Measurements from ENCODE around the gene QDPR. TPM values are rescaled to one million over a fixed set of nuclear protein-coding genes. Genes with fewer than 3 reads are reported as not detected.

QDPR gene
- total RNA-seq, 2 experiments from 2014 or later, result 31.5 to 31.6 TPM

GRCh38 chr4:17494258-17495190 lies 17.4 kb downstream of the QDPR start:
- intact Hi-C loops (cut with micrococcal nuclease), result no loop called here
- Mint-ChIP-seq H3K36me3 (ENCODE audit: low read depth) (peaks cover 28% of the 10 kb centered on the region), H3K4me3 (no peak overlapping the region), H3K4me1 (ENCODE audit: low read depth) (peaks cover 16% of the 10 kb centered on the region), H3K27ac (peak overlapping the region; percentile 9), H3K27me3 (no peaks in the 10 kb centered on the region), H3K9me3 (no peaks in the 10 kb centered on the region)
- peak; percentile 21 for DNase-seq
- TF ChIP-seq CTCF (IDR thresholded peaks at IDR 0.05), result no peak
- ChIA-PET POLR2A (interaction anchor here (0.6 kb wide), 1 partner anchor 22 kb away, joined by 3 read pairs; no protein-coding TSS in a partner anchor), CTCF (no interaction called here)
- peak; percentile 58 for ATAC-seq

DNA sequence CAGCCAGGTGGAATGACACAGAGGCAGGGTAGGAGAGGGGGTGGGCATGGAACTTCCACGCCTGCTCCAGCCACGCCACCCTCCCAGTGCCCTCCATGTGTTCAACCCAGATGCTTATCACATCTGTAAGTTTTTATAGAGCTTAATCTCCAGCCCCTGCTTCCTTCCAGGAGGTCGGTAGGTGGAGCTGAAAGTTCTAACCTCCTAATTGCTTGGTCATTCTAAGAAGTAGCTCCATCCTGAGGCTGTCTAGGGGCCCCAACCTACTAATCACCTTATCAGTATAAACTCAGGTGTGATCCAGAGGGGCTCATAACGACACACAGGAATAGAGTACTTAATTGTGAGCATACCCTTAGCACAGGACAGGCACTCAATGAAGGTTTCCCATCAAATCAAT lies 18.3 kb downstream of the QDPR start:
- H3K4me1 Mint-ChIP-seq (ENCODE audit: low read depth), result peaks cover 14% of the 10 kb centered on the region
- H3K4me3 Mint-ChIP-seq, result no peak overlapping the region
- TF ChIP-seq CTCF (IDR thresholded peaks at IDR 0.05), result no peak
- peaks cover 29% of the 10 kb centered on the region for H3K36me3 Mint-ChIP-seq (ENCODE audit: low read depth)
- ATAC-seq (peak; percentile 30), DNase-seq (no peak)
- no peaks in the 10 kb centered on the region for H3K27me3 Mint-ChIP-seq
- intact Hi-C loops (cut with micrococcal nuclease), result no loop called here
- ChIA-PET CTCF (no interaction called here), POLR2A (interaction anchor here (0.6 kb wide), 1 partner anchor 21 kb away, joined by 3 read pairs; no protein-coding TSS in a partner anchor)
- H3K9me3 Mint-ChIP-seq, result no peaks in the 10 kb centered on the region
- no peak overlapping the region for H3K27ac Mint-ChIP-seq

GRCh38 chr4:17492876-17493275 lies 19.0 kb downstream of the QDPR start:
- POLR2A ChIA-PET, result no interaction called here
- Mint-ChIP-seq H3K27me3 (no peaks in the 10 kb centered on the region), H3K36me3 (ENCODE audit: low read depth) (peaks cover 31% of the 10 kb centered on the region), H3K27ac (no peak overlapping the region), H3K9me3 (no peaks in the 10 kb centered on the region), H3K4me3 (no peak overlapping the region), H3K4me1 (ENCODE audit: low read depth) (peaks cover 14% of the 10 kb centered on the region)
- ATAC-seq, result no peak
- CTCF ChIA-PET, result no interaction called here
- no peak for TF ChIP-seq CTCF (IDR thresholded peaks at IDR 0.05)
- intact Hi-C loops (cut with micrococcal nuclease), result no loop called here
- DNase-seq, result no peak

GRCh38 chr4:17492058-17492741 lies 19.7 kb downstream of the QDPR start:
- CTCF ChIA-PET, result interaction anchor here (3.2 kb wide), 1 partner anchor 20 kb away, joined by 13 read pairs; no protein-coding TSS in a partner anchor
- peaks cover 28% of the 10 kb centered on the region for H3K36me3 Mint-ChIP-seq (ENCODE audit: low read depth)
- H3K27me3 Mint-ChIP-seq, result no peaks in the 10 kb centered on the region
- DNase-seq (no peak), ATAC-seq (no peak)
- intact Hi-C loops (cut with micrococcal nuclease), result no loop called here
- H3K4me3 Mint-ChIP-seq, result no peak overlapping the region
- POLR2A ChIA-PET, result no interaction called here
- TF ChIP-seq CTCF (IDR thresholded peaks at IDR 0.05), result no peak
- H3K27ac Mint-ChIP-seq, result no peak overlapping the region
- no peaks in the 10 kb centered on the region for H3K9me3 Mint-ChIP-seq
- peaks cover 14% of the 10 kb centered on the region for H3K4me1 Mint-ChIP-seq (ENCODE audit: low read depth)

DNA sequence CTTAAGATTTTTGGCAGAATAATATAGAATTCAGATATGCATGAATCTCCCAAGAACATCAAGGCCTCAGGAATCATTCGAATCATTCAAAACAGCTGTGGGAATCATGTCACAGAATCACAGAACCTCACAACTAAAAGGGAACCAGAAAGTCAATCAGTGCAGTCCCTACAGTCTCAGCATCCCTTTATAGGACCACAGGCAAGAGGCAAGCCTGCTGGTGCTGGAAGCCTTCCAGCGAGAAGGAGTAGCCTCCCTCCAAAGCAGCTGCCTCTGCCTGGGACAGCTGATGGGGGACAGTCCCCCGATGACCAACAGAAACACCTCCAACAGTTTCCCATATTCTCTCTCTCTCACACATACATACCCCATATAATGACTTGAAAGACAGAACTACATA lies 20.7 kb downstream of the QDPR start:
- peaks cover 36% of the 10 kb centered on the region for H3K36me3 Mint-ChIP-seq (ENCODE audit: low read depth)

More for the DNA sequence above, 20.7 kb downstream of the QDPR start:
- ChIA-PET POLR2A (no interaction called here), CTCF (interaction anchor here (3.2 kb wide), 1 partner anchor 19 kb away, joined by 13 read pairs; no protein-coding TSS in a partner anchor)
- no peak for TF ChIP-seq CTCF (IDR thresholded peaks at IDR 0.05)
- no peaks in the 10 kb centered on the region for H3K9me3 Mint-ChIP-seq
- ATAC-seq (no peak), DNase-seq (no peak)
- H3K4me1 Mint-ChIP-seq (ENCODE audit: low read depth), result peaks cover 14% of the 10 kb centered on the region
- no peak overlapping the region for H3K27ac Mint-ChIP-seq
- no peak overlapping the region for H3K4me3 Mint-ChIP-seq
- intact Hi-C loops (cut with micrococcal nuclease), result no loop called here
- H3K27me3 Mint-ChIP-seq, result no peaks in the 10 kb centered on the region

Measured in activated CD8-positive, alpha-beta T cell treated with anti-CD3 and anti-CD28 coated beads for 36 hours (primary cell).